ENCODE results near the gene TSFM.

DNA sequence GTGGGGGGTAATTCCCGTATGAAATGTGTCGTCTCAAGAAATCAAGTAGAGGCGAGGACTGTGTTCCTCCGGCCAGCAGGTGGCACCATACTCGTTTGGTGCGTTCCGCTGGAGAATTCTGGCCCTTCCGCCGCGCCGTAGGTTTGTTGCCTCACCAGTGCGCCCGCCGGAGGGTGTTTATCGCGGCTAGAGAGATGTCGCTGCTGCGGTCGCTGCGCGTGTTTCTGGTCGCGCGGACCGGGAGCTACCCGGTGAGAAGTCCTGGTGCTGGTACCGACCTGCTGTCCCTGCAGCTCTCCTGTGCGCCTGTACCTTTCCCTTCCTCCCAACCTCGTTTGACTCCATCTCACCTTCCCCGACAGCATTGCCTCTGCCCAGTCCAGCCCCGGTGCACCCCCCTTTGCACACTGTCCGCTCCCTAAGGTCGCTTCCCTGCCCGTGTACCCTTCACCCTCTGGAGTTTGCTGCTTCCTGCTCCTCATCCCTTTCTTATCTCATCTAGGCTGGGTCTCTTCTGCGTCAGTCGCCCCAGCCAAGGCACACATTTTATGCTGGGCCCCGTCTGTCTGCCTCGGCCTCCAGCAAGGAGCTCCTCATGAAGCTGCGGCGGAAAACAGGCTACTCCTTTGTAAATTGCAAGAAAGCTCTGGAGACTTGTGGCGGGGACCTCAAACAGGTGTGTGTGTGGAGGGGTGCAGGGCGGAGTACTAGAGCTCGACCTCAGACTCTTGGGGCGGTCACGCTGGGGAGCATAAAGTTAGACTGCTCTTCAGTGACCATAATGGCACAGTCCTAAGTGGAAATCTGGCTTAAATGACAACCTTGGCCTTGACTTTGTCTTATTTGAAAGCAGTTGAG lies at the start of gene TSFM:
- TF ChIP-seq, protein P1, sequence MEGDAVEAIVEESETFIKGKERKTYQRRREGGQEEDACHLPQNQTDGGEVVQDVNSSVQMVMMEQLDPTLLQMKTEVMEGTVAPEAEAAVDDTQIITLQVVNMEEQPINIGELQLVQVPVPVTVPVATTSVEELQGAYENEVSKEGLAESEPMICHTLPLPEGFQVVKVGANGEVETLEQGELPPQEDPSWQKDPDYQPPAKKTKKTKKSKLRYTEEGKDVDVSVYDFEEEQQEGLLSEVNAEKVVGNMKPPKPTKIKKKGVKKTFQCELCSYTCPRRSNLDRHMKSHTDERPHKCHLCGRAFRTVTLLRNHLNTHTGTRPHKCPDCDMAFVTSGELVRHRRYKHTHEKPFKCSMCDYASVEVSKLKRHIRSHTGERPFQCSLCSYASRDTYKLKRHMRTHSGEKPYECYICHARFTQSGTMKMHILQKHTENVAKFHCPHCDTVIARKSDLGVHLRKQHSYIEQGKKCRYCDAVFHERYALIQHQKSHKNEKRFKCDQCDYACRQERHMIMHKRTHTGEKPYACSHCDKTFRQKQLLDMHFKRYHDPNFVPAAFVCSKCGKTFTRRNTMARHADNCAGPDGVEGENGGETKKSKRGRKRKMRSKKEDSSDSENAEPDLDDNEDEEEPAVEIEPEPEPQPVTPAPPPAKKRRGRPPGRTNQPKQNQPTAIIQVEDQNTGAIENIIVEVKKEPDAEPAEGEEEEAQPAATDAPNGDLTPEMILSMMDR (conservative IDR thresholded peaks at IDR 0.05; ENCODE audit: low read length) = peak; percentile 94
- TF ChIP-seq EZH2phosphoT487 (IDR thresholded peaks at IDR 0.05; ENCODE audit: borderline replicate concordance, low read depth, low read length) = no peak

Measured in OCI-LY7 (cell line).